Measurements from ENCODE around the gene FBXO10.

DNA sequence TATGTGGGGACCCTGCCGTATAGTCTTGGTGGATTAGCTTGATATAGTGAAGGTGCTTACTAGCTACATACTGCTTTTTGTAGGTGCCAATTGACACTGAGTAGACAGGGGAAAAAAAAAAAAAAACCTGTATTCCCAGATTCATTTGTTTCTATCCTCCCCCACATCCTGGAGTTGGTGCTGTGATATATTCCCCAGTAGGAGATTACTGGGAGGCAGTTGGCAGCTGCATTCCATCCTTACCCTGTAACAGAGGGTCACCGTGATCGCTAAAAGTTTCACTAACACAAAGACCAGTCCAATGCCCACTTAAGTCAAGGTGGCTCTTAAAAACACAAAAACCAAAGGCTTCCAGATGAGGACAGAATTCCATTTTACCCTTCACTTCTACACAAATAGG lies 43.6 kb upstream of the FBXO10 start:
- TF ChIP-seq, protein P1, sequence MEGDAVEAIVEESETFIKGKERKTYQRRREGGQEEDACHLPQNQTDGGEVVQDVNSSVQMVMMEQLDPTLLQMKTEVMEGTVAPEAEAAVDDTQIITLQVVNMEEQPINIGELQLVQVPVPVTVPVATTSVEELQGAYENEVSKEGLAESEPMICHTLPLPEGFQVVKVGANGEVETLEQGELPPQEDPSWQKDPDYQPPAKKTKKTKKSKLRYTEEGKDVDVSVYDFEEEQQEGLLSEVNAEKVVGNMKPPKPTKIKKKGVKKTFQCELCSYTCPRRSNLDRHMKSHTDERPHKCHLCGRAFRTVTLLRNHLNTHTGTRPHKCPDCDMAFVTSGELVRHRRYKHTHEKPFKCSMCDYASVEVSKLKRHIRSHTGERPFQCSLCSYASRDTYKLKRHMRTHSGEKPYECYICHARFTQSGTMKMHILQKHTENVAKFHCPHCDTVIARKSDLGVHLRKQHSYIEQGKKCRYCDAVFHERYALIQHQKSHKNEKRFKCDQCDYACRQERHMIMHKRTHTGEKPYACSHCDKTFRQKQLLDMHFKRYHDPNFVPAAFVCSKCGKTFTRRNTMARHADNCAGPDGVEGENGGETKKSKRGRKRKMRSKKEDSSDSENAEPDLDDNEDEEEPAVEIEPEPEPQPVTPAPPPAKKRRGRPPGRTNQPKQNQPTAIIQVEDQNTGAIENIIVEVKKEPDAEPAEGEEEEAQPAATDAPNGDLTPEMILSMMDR (IDR thresholded peaks at IDR 0.05; ENCODE audit: low read depth, low read length): no peak
- TF ChIP-seq EZH2phosphoT487 (IDR thresholded peaks at IDR 0.05; ENCODE audit: low read depth): no peak

Data from OCI-LY3 (cell line).